Esophagus squamous epithelium (tissue), 5 donors: Measurements from ENCODE around the gene PRRT1B. TPM values are rescaled to one million over a fixed set of nuclear protein-coding genes. Genes with fewer than 3 reads are reported as not detected.

Experiments
- DNase-seq: peaks from one replicate; lab custom pipeline; 2025; lab: John Stamatoyannopoulos, UW
- H3K27ac ChIP-seq, 4 donors: fragments of 200-600 bp; sonication (generic); one replicate each; pipeline ENCODE4 v1.5.1; 2016 to 2019; ENCODE audit warnings: mild to moderate bottlenecking in 1 of 4
- H3K27me3 ChIP-seq, 4 donors: fragments of 200-600 bp; sonication (generic); 1 replicate in 3 of 4; 2 replicates in 1 of 4; pipeline versions ENCODE4 v1.5.1 to v1.6.0; 2017 to 2021; ENCODE audit warnings: antibody characterized with exemption in 1 of 4
- H3K36me3 ChIP-seq, 3 donors: fragments of 200-600 bp; sonication (generic); one replicate each; pipeline ENCODE4 v1.5.1; 2016 to 2019
- H3K4me1 ChIP-seq, 3 donors: fragments of 200-600 bp; sonication (generic); one replicate each; pipeline ENCODE4 v1.5.1; 2017 to 2019
- H3K4me3 ChIP-seq, 4 donors: fragments of 200-600 bp; sonication (generic); 1 replicate in 3 of 4; 2 replicates in 1 of 4; pipeline ENCODE4 v1.5.1; 2016 to 2019; ENCODE audit warnings: mild to moderate bottlenecking in 2 of 4, moderate library complexity in 1 of 4
- H3K9me3 ChIP-seq, 3 donors: fragments of 200-600 bp; sonication (generic); one replicate each; pipeline ENCODE4 v1.5.1; 2016 to 2019
- POLR2A ChIP-seq, 4 donors: fragments of 450-650 bp; IDR thresholded peaks; one replicate each; pipeline ENCODE4 v1.6.1; 2017; ENCODE audit warnings: antibody characterized with exemption in 4 of 4, mild to moderate bottlenecking in 4 of 4, moderate library complexity in 3 of 4
- WGBS, 2 donors: methylation state at CpG; one replicate each; pipeline ENCODE4 v1.1.5; 2018; 5-methylcytosine and 5-hydroxymethylcytosine counted together
- intact Hi-C: fragments of 100-400 bp; cut with DNase I; formaldehyde crosslinking; loops from one replicate; pipeline ENCODE4 v1.15.0; 2022
- total RNA-seq, 4 donors: library from RNA; depleted of rRNA; stranded (reverse); fragments of >200 nt; gene quantifications; one replicate each; pipeline ENCODE4 v1.1.0, GENCODE V29; 2016
- TF ChIP-seq, protein P1 (sequence below), 6 experiments: fragments of 450-650 bp in 4 of 6; fragments of 200-600 bp in 2 of 6; sonication (generic) in 2 of 6; IDR thresholded peaks; one replicate each; pipeline ENCODE4 v1.5.1; 2016 to 2019; ENCODE audit warnings: antibody characterized with exemption in 6 of 6, mild to moderate bottlenecking in 4 of 6, moderate library complexity in 4 of 6
- donor health status: DM: yes; HTN: yes; CAD: no.

The PRRT1B gene
- total RNA-seq, 4 donors from 2014 or later = not detected

DNA sequence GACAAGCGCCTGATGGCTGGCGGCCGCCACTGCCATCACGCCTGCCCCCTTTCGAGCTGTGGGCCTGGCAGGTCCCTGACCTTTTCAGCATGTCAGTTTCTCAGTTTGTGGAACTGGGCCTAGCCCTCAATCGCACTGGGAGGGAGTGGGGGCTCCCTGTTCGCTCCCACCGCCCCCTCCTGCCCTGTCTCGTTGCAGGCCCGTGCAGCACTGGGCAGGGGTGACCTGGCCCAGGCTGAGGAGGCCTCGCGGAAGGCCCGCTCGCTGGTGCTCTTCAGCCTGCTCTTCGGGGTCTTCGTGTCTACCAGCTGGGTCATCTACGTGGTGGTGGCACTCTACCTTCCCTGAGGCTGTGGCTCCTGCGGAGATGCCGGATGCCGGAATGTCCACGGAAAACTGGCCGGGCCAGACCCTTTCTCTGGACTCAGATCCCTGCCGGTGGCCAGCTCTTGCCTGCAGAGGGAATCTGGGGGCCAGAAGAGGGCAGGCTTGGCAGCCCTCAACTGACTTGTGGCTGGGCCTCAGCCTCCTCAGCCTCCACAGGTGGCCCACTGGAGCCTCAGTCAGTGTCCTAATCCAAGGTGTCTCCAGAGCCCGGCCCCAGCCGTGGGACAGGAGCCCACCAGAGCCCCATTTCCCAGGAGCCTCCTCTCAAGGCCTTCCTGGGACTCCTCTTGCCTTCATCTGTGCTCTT lies 12.7 kb downstream of the PRRT1B start:
- WGBS, 2 donors = 88 to 92% methylated on average over 12 to 18 of the region's 25 CpGs

DNA sequence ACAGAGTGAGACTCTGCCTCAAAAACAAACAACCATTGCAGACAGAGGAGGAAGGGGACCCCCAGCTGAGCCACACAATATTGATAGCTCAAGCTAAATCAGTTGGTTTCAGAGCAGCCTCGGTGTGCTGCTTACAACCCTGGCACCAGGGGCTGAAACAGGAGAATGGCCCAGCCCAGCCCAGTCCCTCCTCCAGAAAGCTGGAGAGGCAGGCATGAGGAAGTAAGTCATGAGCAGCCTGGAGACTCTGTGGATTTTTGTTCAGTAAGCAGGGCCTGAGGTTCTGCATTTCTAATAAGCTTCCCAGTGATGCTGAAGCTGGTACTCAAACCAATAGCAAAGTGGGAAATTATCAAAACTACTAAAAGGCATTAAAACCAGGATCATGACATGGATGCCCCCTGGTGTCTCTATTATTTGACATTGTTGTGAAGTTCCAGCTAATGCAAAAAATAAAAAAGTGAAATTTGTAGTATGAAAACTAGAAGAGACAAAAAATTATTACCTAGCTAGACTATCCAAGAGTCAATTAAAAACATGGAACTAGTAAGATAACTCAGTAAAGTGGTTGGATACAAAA lies 14.2 kb downstream of the PRRT1B start:
- WGBS, 2 donors = 75 to 80% methylated on average over 1 of the region's 1 CpG
- no peak overlapping the region for H3K4me3 ChIP-seq
- DNase-seq = no peak
- H3K27me3 ChIP-seq = peaks cover 0 to 27% (median 0%) of the 10 kb centered on the region in 4 donors
- H3K4me1 ChIP-seq = no peaks in the 10 kb centered on the region
- intact Hi-C loops = no loop called here
- H3K27ac ChIP-seq = no peak overlapping the region
- TF ChIP-seq, protein P1, sequence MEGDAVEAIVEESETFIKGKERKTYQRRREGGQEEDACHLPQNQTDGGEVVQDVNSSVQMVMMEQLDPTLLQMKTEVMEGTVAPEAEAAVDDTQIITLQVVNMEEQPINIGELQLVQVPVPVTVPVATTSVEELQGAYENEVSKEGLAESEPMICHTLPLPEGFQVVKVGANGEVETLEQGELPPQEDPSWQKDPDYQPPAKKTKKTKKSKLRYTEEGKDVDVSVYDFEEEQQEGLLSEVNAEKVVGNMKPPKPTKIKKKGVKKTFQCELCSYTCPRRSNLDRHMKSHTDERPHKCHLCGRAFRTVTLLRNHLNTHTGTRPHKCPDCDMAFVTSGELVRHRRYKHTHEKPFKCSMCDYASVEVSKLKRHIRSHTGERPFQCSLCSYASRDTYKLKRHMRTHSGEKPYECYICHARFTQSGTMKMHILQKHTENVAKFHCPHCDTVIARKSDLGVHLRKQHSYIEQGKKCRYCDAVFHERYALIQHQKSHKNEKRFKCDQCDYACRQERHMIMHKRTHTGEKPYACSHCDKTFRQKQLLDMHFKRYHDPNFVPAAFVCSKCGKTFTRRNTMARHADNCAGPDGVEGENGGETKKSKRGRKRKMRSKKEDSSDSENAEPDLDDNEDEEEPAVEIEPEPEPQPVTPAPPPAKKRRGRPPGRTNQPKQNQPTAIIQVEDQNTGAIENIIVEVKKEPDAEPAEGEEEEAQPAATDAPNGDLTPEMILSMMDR (IDR thresholded peaks at IDR 0.05) = no peak
- no peak for TF ChIP-seq POLR2A (IDR thresholded peaks at IDR 0.05)
- peaks cover 0 to 13% (median 9%) of the 10 kb centered on the region in 3 donors for H3K9me3 ChIP-seq
- no peaks in the 10 kb centered on the region for H3K36me3 ChIP-seq

More for the DNA sequence above, 12.7 kb downstream of the PRRT1B start:
- intact Hi-C loops = no loop called here
- no peaks in the 10 kb centered on the region for H3K36me3 ChIP-seq
- peaks cover 0 to 13% (median 7%) of the 10 kb centered on the region in 3 donors for H3K9me3 ChIP-seq
- H3K4me1 ChIP-seq = no peaks in the 10 kb centered on the region
- no peak overlapping the region for H3K27ac ChIP-seq
- H3K27me3 ChIP-seq = peaks cover 0 to 42% (median 1%) of the 10 kb centered on the region in 4 donors
- no peak overlapping the region for H3K4me3 ChIP-seq
- DNase-seq = no peak
- no peak for TF ChIP-seq POLR2A (IDR thresholded peaks at IDR 0.05)
- TF ChIP-seq, protein P1 (IDR thresholded peaks at IDR 0.05) = no peak

GRCh38 chr9:131562032-131562959 lies 17.0 kb downstream of the PRRT1B start:
- no peak overlapping the region for H3K4me3 ChIP-seq
- no peak for TF ChIP-seq POLR2A (IDR thresholded peaks at IDR 0.05)
- TF ChIP-seq, protein P1 (IDR thresholded peaks at IDR 0.05) = no peak
- H3K9me3 ChIP-seq = peaks cover 0 to 13% (median 9%) of the 10 kb centered on the region in 3 donors
- WGBS, 2 donors = 55 to 60% methylated on average over 9 of the region's 9 CpGs
- no peak overlapping the region for H3K27ac ChIP-seq
- no peaks in the 10 kb centered on the region for H3K36me3 ChIP-seq
- intact Hi-C loops = no loop called here
- DNase-seq = no peak
- no peaks in the 10 kb centered on the region for H3K4me1 ChIP-seq
- no peaks in the 10 kb centered on the region for H3K27me3 ChIP-seq

DNA sequence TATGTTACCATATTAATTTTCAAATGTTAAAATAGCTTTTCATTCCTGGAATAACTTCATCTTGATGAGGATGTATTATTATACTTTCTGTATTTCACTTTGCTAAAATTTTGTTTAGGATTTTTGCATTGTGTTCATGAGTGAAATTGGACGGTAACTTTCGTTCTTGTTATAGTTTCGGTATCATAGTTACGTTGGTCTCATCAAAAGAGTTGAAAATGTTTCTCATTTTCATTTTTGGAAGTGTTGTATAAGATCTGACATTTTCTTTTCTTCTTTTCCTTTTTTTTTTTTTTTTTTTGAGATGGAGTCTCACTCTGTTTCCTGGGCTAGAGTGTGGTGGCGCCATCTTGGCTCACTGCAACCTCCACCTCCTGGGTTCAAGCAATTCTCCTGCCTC lies 20.0 kb downstream of the PRRT1B start:
- Histone ChIP-seq H3K4me1 (no peaks in the 10 kb centered on the region), H3K27me3 (no peaks in the 10 kb centered on the region)
- DNase-seq = no peak

More for the DNA sequence above, 20.0 kb downstream of the PRRT1B start:
- WGBS, 2 donors = 72 to 88% methylated on average over 5 of the region's 5 CpGs
- no peak overlapping the region for H3K27ac ChIP-seq
- intact Hi-C loops = no loop called here
- H3K36me3 ChIP-seq = no peaks in the 10 kb centered on the region
- no peak overlapping the region for H3K4me3 ChIP-seq
- peaks cover 0 to 10% (median 9%) of the 10 kb centered on the region in 3 donors for H3K9me3 ChIP-seq
- TF ChIP-seq, protein P1 (IDR thresholded peaks at IDR 0.05) = no peak
